Epidermal melanocyte (primary cell): ENCODE results near the gene ZGPAT.

ENCODE experiments used
- DNase-seq: peaks from one replicate; pipeline ENCODE4 v3.0.0; 2011; ENCODE audit warnings: low spot score; ENCODE audit not compliant: insufficient read length

ZGPAT gene

DNA sequence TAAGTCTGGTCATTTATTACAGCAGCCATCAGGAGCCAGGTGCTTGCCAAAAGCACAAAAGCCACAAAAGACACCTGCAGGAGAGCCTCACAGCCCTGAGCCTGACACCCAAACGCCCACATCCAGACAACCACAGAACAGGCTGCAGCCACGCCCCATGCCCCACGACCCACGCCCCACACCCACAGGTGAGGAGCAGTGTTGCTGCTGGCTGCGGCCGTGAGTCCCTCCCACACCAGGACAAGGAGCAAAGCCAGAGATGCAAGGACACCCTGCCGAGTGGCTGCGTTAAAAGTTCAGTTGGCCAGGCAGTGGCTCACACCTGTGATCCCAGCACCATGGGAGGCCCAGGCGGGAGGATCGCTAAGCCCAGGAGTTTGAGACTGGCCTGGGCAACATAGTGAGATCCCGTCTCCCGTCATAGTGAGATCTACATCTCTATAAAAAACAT, 74.7 kb downstream of the ZGPAT start:
- DNase-seq = no peak

DNA sequence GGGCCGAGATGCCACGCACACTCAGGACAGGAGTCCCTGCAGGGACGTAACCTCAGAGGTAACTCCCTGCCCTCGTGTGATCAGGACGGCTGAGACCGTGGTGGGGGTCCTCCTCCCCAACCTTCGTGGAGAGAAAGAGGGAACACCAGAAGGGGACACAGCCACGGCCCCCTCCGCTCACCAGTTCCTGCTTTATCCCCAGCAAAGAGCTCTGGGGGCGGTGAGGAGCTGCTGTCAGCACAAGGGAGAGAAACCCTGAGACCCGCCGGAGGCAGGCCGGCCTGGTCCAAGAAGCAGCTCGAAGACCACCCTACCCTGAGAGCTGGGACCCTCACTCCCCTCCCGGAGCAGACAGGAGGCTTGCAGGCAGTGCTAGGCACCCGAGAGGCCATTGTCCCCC, 76.1 kb downstream of the ZGPAT start:
- no peak for DNase-seq

DNA sequence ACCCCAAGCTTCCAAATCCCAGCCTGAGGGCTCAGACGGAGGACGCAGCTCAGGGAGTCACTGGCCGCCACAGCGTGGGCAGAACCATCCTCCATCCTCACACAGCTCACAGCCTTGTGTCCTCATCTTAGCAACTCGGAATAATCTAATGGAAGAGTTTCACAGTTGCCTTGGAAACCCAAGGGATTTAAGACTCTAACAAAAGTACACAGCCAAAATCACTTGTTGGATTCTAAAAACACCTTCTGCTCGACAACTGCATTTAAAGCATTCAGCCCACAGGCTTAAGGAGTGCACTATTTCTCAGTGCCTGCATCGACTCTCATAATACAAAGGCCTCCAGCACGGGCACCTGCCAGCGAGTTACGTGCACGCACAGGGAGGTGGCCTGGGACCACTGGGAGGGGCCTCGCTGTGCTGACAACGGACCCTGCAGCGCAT, 77.9 kb downstream of the ZGPAT start:
- DNase-seq = no peak
